Hippocampal formation (tissue), 2 donors: ENCODE results near the gene RGL3.
A peak's percentile ranks its signal among the peaks of the same experiment; 100 is the strongest.
"Not testable (repeated sequence)": the region's sequence is repeated elsewhere in the genome, so short reads cannot be mapped to it uniquely, and the experiment has no call there.

Experiments used
- DNase-seq, 2 donors: peaks; one replicate each; lab custom pipeline; 2025; lab: John Stamatoyannopoulos, UW

The RGL3 gene

DNA sequence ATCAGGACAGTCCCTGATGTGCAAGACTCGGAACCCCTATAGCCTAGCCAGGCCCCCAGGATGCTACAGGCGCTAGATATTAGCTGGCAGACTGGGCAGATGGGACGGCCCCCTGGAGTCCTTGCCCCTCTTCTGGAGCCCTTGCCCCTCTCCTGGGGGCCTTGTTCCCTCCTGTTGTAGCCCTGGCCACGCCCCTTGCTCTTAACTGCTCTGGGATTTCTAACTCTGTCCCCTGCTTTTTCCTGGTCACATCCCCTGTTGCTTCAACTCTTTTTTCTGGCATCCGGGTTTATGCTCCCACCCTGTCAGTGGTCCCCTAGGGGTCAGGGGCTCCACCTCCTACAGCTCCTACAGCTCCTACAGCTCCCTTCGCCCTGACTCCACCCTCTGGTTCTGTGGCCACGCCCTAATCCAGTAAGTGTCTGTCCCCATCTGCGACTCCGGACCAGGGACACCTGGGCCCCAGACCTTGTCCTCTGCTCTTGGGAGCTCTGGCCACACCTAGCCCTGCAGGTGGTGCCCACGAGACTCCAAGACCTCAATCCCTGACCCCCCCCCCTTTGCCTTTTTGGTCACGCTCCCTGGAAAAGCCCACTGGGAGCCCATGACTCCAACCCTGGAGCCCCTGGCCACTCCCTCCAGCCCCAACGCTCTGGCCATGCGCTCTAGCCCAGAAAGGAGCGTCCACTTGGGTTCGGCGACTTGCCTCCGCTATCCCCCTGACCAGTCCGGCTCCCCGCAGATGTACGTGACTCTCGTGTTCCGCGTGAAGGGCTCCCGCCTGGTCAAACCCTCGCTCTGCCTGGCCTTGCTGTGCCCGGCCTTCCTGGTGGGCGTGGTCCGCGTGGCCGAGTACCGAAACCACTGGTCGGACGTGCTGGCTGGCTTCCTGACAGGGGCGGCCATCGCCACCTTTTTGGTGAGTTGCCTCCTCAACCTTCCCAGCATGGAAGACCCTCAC lies 57.1 kb downstream of the RGL3 start:
- no peak for DNase-seq

DNA sequence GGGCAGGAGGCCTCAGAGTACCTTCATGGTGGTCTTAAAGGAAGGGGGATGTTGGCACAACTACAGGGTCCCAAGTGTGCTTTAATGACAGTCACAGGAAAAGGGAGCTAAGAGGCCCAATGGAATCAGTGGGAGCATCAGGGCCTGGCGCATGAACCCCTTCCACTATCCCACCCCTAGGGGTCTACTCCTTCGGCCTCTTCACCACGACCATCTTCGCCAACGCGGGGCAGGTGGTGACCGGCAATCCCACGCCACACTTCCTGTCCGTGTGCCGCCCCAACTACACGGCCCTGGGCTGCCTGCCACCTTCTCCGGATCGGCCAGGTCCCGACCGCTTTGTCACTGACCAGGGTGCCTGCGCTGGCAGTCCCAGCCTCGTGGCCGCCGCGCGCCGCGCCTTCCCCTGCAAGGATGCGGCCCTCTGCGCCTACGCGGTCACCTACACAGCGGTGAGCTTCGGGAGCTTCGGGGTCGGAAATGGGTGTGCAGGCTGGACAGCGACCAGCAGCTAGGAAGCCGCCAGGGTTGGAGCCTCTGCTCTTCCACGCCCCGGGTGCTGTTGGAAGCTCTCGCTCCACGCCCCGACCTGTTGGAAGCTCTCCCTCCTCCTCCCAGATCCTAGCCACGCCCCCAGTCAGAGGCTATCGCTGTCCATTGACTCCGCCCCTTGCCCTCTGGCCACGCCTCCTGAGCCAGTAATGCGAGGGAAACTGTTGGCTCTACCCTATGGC lies 57.9 kb downstream of the RGL3 start:
- DNase-seq: no peak

DNA sequence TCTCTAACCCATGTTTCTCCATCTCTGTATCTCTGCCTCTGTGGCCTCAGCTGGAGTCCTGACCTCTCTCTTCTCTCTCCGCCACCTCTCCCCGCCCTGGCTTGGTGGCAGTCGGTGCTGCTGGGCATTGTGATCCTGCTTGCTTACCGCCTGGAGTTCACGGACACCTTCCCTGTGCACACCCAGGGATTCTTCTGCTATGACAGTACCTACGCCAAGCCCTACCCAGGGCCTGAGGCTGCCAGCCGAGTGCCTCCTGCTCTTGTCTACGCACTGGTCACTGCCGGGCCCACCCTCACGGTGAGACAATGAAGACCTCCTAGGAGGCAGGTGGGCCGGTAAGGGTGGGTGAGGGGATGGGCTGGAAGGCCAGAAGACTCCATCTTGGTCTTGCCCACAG lies 59.7 kb downstream of the RGL3 start:
- DNase-seq: no peak

DNA sequence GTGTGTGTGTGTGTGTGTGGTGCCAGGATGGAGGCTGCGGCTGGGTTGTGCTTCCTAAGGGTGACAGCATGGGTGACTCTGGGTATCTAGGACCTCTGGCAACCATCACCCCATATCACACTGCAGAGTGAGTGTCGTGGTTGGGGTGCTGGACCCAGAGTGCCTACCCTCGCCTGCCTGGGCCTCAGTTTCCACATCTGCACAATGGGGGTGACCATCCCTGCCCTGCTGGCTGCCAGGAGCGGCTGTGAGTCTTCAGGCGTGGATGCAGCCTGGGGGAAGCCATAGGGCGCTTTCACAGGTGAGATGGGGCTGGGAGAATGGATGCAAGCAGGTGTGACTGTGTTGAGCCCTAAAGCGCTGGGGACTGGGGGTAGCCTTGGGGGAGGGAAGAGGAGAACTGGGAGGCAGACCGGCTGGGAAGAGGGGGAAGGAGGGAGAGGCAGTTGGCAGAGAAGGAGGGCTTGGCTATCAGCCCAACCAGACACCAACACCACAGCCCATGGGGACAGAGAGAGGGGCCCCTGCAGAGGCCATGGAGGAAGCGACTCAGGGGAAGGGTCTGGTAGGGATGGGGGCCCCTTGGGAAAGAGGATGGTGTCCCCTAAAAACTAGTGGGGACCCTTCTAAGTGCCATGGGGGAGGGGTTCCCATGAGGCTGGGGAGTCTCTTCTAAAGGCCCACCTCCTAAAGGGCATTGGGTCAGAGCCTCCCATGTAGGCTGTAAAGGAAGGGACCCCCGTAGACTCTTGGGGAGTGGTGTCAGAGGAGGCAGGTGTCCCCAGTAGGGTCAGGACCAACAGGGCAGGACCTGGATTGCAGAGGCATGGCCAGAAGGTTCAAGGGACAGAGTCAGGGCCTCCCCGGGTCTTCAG lies 62.2 kb downstream of the RGL3 start:
- DNase-seq: no peak

DNA sequence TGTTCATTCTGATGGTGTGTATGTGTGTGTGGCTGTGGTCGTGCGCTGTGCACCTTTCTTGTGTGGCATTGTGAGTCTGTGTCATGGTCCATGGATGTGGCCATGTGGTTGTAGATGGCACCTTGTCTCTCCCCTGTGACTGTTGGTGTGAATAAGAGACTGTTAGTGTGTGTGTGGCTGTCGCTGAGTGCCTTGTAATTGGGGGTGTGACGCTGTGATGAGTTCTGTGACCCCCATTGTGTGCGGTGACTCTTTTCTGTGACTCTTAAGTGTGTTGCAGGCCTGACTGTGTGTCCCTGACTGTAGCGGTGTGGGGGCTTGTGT lies 63.1 kb downstream of the RGL3 start:
- DNase-seq: no peak

DNA sequence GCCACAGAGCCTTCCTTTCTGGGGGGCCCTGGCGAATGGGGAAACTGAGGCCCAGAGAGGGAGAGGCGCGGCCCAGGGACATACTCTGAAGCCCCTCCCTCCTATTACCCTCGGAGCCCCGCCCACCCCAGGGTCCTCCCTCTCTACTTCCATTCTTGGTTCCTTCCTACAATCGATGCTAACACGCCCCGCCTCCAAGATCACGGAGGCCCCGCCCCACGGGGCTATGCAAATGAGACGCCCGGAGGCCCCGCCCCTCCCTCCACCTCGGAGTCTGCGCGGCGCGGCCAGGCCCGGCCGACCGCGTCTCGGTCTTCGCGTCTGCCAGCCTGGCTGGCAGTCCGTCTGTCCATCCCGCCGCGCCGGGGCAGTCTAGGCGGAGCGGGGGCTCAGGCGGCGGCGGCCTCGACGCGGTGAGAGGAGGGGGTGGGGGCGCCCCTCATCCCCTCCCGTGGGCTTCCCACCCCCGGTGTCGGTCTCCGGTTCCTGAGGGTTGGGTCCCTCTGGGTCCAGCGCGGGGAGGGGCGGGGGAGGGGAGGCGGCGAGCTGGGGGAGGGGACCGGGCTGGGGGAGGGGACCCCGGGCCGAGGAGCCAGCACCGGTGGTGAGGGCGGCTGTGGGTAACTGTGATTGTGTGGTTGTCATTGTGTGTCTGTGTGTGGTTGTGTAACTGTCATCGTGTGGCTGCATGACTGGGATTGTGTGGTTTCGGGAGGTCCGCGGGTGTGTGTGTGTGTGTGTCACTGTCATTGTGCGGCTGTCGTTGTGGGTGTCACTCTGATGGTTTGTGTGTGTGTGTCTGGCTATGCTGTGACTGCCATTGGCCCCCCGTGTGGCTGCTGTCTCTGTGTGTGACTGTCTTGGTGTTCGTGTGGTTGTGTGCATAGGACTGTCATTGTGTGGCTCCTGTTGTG lies 63.7 kb downstream of the RGL3 start, which contains the start of gene PLPPR2:
TSS of gene PLPPR2 (plus strand) at position 273 of the 914 bp plus-strand sequence. CDS start 2,242 bp downstream, outside the sequence.
- DNase-seq: peak; percentile 70 to 72

DNA sequence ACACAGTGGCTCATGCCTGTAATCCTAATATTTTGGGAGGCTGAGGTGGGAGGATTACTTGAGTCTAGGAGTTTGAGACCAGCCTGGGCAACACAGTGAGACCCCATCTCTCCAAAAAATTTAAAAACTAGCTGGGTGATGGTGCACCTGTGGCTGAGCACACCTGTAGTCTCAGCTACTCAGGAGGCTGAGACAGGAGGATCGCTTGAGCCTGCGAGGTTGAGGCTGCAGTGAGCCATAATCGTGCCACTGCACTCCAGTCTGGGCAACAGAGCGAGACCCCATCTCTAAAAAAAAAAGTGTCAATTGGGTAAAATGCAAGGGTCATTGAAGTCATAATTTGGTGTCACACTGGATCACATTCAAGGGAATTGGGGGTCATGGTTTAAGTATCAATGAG lies 65.0 kb downstream of the RGL3 start:
- DNase-seq: not testable (repeated sequence)

DNA sequence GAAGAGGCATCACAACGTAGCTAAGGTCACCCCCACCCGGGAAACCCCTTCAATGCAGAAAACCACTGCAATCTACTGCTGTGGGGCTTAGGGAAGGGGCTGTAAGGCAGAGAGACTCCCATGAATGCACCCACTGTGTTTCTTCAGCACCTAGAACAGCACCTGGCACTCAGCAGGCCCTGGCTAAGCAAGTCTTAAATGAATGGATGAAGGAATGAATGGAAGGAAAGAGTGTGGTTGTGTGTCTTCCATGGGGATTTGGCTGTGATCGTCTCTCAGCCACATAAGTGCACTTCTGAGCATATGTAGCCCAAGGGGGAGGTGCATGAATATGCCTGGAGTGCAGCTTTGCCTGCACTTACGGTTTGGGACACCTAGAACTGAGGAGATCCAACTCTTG lies 69.9 kb downstream of the RGL3 start:
- DNase-seq: no peak

DNA sequence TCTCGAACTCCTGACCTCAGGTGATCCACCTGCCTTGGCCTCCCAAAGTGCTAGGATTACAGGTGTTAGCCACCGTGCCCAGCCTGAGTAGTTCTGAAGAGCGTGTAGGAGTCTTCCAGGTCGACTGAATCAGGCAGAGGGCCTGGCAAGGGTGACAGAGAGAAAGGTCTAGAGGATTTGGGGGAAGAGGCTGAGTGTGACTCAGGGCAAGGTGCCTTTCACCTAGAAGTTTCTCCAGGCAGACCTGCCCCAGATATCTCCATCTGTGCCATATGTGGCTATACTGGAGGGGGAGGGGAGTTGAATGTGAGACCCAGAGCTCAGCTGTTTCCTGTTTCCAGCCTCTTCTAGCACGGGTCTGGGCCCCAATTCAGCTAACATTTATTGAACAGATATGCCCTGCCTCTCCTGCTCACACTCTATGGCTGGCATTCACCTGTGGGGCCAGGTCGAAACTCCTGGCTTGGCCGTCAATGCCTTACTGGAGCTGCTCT lies 71.5 kb downstream of the RGL3 start:
- DNase-seq: no peak

DNA sequence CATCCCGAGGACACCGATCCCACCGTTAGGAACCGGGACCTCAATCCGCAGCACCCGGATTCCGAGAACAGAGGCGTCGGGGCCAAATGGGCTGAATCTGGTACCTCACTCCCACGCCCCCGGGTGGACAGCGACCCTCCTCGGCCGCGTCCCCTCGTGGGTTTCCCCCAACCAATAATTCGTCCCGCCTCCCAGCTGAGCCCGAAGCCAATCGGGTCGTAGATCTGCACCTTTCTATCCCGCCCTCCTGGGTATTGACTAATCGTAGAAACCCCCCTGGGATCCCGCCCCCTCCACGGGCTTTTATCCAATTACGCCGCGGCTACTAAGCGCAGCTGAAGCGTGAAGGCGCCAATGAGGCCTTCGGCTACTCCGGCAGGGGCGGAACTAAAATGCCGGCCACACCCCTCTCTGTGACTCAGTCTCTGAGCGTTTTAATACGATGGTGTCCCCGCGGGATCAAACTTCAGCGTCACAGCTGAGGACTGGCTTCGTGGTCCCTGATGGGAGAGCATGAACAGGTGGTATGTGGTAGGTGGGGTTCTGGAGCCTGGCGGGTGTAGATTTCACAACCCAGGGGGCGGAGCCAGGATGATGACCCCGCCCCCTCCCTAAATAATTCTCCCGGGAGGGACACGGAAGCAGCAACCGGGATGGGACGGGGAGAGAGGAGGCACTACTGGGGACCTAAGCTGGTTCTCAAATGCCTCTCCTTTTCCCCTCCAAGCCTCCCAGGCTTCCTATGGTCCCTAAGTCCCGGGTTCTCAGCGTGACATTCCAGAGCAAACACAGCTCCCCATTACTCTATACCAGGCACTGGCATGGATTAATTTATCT lies 72.8 kb downstream of the RGL3 start, which contains the start of the genes CCDC159 and TMEM205:
TSS of gene CCDC159 (plus strand) at position 416 of the 837 bp plus-strand sequence. CDS start at position 504, 88 bp downstream.
TSS of gene TMEM205 (minus strand) at position 165 of the 837 bp plus-strand sequence. CDS start 649 bp downstream, outside the sequence.
- DNase-seq: peak; percentile 98 to 99

DNA sequence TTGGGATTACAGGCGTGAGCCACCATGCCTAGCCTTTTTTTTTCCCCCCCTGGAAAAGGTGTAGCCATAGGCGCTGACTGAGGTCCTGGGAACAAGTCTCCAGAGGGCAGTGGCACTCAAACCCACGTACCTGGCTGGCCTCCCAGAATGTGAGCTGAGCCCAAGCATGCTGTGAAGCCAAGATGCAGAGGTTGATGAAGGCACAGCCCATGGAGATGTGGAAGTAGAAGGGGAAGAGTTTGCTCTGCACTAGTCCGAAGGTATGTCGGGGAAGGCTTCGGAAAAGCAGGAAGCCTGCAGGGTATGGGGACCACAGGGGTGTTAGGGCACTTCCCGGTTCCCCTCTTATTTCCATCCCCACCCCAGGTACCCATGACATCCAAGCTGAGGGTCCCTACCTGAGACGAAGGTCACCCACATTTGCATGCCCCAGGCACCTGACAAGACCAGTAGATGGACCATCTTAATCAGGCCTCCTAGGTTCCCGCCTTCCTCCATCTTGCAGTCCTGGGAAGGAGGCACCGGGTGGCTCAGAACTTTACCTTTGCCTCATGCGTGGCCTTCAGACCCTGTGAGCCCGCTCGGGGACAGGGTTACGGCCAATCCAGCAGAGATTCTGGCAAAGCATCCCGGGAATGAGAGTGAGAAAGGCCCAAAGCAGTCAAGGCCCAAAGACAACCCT lies 73.9 kb downstream of the RGL3 start:
- DNase-seq: no peak
